Transverse colon (tissue), 4 donors: ENCODE results near the gene P3H2. TPM values are rescaled to one million over a fixed set of nuclear protein-coding genes. Genes with fewer than 3 reads are reported as not detected.

Source experiments
- DNase-seq: peaks from one replicate; pipeline ENCODE4 v3.0.0-alpha.2; 2019
- H3K27ac ChIP-seq, 4 donors: fragments of 200-600 bp; sonication (generic); 2 replicates each; pipeline ENCODE4 v1.5.1; 2016 to 2018; ENCODE audit warnings: inconsistent platforms in 4 of 4
- H3K27me3 ChIP-seq: fragments of 200-600 bp; sonication (generic); 2 replicates; pipeline ENCODE4 v1.5.1; 2017; ENCODE audit warnings: inconsistent platforms
- H3K36me3 ChIP-seq, 4 donors: fragments of 200-600 bp; sonication (generic); 2 replicates each; pipeline ENCODE4 v1.5.1; 2017 to 2019; ENCODE audit warnings: inconsistent platforms in 4 of 4
- H3K4me1 ChIP-seq, 4 donors: fragments of 200-600 bp; sonication (generic); 2 replicates each; pipeline ENCODE4 v1.5.1; 2017 to 2020; ENCODE audit warnings: inconsistent platforms in 4 of 4
- H3K4me3 ChIP-seq, 4 donors: fragments of 200-600 bp; sonication (generic); 1 replicate in 1 of 4; 2 replicates in 3 of 4; pipeline versions ENCODE4 v1.5.1 to v1.6.1; 2017 to 2019; ENCODE audit warnings: inconsistent platforms in 4 of 4
- H3K9me3 ChIP-seq, 2 donors: fragments of 200-600 bp; sonication (generic); 2 replicates each; pipeline ENCODE4 v1.5.1; 2017 to 2019; ENCODE audit warnings: inconsistent platforms in 2 of 2
- EP300 ChIP-seq: sonication (generic); formaldehyde crosslinking; IDR thresholded peaks from one replicate; pipeline ENCODE4 v1.6.1; 2017; ENCODE audit warnings: antibody characterized with exemption, low read depth
- POLR2A ChIP-seq: fragments of 450-650 bp; IDR thresholded peaks from one replicate; pipeline ENCODE4 v1.6.1; 2016; ENCODE audit warnings: antibody characterized with exemption, mild to moderate bottlenecking, moderate library complexity
- POLR2AphosphoS5 ChIP-seq, 3 donors: sonication (generic); formaldehyde crosslinking; IDR thresholded peaks; one replicate each; pipeline ENCODE4 v1.6.1; 2016; ENCODE audit warnings: antibody characterized with exemption in 3 of 3
- whole genome bisulfite sequencing, 2 donors: methylation state at CpG; one replicate each; pipeline ENCODE4 v1.1.5; 2018; ENCODE audit warnings: low coverage in 1 of 2; 5-methylcytosine and 5-hydroxymethylcytosine counted together
- in situ Hi-C, 4 donors: fragments of 200-750 bp; cut with MboI; loops; one replicate each; pipeline versions ENCODE4 v1.15.0 to v1.15.1; 2017; ENCODE audit warnings: low sequenced_read_pairs in 3 of 4, low pct_ligation_motif_present in 1 of 4, low pct_unique_long_range_greater_than_20kb in 1 of 4
- intact Hi-C: fragments of 100-400 bp; cut with DNase I; formaldehyde crosslinking; loops from one replicate; pipeline ENCODE4 v1.15.1; 2023; ENCODE audit warnings: low total_unique reads
- total RNA-seq, 4 donors: library from RNA; depleted of rRNA; stranded (reverse); fragments of >200 nt; gene quantifications; one replicate each; pipeline ENCODE4 v1.1.0, GENCODE V29; 2016
- TF ChIP-seq, protein P1 (sequence below), 5 experiments: fragments of 200-600 bp in 3 of 5; fragments of 450-650 bp in 2 of 5; sonication (generic) in 3 of 5; IDR thresholded peaks; 1 replicate in 2 of 5; 2 replicates in 3 of 5; pipeline ENCODE4 v1.5.1; 2016 to 2017; ENCODE audit warnings: antibody characterized with exemption in 5 of 5, inconsistent platforms in 3 of 5, mild to moderate bottlenecking in 2 of 5, moderate library complexity in 1 of 5

The P3H2 gene
- total RNA-seq, 4 donors from 2014 or later: 26.6 to 153 (median 54.3) TPM

DNA sequence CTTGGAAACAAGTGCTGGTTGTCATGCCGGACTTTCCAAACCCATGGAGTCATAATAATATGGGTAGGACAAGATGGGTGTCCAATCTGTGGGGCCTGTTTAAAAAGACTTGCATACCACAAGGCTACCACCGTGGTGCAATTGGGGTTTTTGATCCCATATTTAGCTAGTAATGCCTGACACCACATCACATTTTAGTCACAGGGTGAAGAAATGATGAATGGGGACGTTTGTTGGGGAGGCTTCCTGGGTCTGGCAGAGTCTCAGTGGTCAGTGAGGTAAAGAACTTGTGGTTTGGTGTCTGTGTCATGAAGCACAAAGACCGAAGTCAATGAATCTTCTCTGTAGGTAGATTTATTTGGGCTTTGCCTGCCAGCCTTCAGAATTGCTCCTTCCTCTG lies 31.0 kb downstream of the P3H2 start:
- intact Hi-C loops (no loop called here), in situ Hi-C loops (no loop called here)
- TF ChIP-seq, protein P1, sequence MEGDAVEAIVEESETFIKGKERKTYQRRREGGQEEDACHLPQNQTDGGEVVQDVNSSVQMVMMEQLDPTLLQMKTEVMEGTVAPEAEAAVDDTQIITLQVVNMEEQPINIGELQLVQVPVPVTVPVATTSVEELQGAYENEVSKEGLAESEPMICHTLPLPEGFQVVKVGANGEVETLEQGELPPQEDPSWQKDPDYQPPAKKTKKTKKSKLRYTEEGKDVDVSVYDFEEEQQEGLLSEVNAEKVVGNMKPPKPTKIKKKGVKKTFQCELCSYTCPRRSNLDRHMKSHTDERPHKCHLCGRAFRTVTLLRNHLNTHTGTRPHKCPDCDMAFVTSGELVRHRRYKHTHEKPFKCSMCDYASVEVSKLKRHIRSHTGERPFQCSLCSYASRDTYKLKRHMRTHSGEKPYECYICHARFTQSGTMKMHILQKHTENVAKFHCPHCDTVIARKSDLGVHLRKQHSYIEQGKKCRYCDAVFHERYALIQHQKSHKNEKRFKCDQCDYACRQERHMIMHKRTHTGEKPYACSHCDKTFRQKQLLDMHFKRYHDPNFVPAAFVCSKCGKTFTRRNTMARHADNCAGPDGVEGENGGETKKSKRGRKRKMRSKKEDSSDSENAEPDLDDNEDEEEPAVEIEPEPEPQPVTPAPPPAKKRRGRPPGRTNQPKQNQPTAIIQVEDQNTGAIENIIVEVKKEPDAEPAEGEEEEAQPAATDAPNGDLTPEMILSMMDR (IDR thresholded peaks at IDR 0.05): no peak
- TF ChIP-seq POLR2A (no peak), EP300 (no peak), POLR2AphosphoS5 (IDR thresholded peaks at IDR 0.05) (no peak)
- Histone ChIP-seq H3K27ac (no peak overlapping the region), H3K36me3 (no peaks in the 10 kb centered on the region), H3K27me3 (no peaks in the 10 kb centered on the region), H3K4me1 (peaks cover 0 to 21% (median 0%) of the 10 kb centered on the region in 4 donors), H3K4me3 (no peak overlapping the region), H3K9me3 (no peaks in the 10 kb centered on the region)
- 68 to 100% methylated on average over 1 to 4 of the region's 4 CpGs for WGBS, 2 donors
- DNase-seq: no peak

DNA sequence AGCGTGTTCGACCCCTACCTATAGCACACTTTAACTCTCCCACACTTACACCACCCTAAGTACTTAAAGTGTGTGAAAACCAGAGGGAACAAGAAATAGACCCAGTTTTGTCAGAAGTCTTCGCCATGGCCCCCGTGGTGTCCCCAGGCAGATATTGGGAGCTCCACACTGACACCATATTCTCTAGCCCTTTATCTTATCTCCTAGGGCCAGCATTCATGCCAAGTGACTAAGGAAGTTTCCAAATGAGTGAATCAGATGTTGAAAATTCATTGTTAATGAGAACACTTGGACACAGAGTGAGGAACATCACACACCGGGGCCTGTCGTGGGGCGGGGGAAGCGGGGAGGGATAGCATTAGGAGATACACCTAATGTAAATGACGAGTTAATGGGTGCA lies 31.8 kb downstream of the P3H2 start:
- in situ Hi-C loops: no loop called here

DNA sequence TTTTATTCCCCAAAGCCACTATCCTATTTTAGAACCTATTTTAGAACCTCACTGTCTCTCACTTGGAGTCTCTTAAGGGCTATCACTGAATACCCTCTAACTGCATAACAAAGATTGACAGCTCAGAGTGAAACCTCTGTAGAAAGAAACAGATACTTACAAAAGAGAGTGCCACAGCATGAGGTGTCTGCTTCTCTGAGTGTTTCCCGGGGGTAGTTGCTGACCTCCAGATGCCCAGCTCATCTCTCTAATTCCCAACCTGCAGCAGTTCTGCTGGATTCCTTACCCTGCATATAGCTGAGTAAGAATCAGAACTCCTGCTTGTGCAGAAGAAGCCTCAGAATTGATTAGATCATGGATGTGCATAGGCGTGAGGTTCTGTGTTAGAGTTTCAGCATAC lies 34.5 kb downstream of the P3H2 start:
- no peaks in the 10 kb centered on the region for H3K27me3 ChIP-seq
- intact Hi-C loops: no loop called here
- TF ChIP-seq, protein P1 (IDR thresholded peaks at IDR 0.05): no peak
- no peak for TF ChIP-seq POLR2AphosphoS5 (IDR thresholded peaks at IDR 0.05)
- TF ChIP-seq EP300: no peak
- no peak for TF ChIP-seq POLR2A
- H3K9me3 ChIP-seq: no peaks in the 10 kb centered on the region
- in situ Hi-C loops: no loop called here
- no peaks in the 10 kb centered on the region for H3K4me1 ChIP-seq
- no peak overlapping the region for H3K27ac ChIP-seq
- H3K36me3 ChIP-seq: no peaks in the 10 kb centered on the region
- 63% methylated on average over 2 of the region's 2 CpGs; no CpG with 5 or more reads in 1 of the 2 donors for WGBS, 2 donors
- DNase-seq: no peak
- H3K4me3 ChIP-seq: no peak overlapping the region

More for the DNA sequence above, 31.8 kb downstream of the P3H2 start:
- Histone ChIP-seq H3K9me3 (no peaks in the 10 kb centered on the region), H3K27me3 (no peaks in the 10 kb centered on the region), H3K27ac (no peak overlapping the region), H3K36me3 (no peaks in the 10 kb centered on the region), H3K4me1 (peaks cover 0 to 13% (median 0%) of the 10 kb centered on the region in 4 donors), H3K4me3 (no peak overlapping the region)
- intact Hi-C loops: no loop called here
- 90% methylated on average over 8 to 9 of the region's 9 CpGs for WGBS, 2 donors
- TF ChIP-seq POLR2AphosphoS5 (IDR thresholded peaks at IDR 0.05): no peak
- no peak for DNase-seq

DNA sequence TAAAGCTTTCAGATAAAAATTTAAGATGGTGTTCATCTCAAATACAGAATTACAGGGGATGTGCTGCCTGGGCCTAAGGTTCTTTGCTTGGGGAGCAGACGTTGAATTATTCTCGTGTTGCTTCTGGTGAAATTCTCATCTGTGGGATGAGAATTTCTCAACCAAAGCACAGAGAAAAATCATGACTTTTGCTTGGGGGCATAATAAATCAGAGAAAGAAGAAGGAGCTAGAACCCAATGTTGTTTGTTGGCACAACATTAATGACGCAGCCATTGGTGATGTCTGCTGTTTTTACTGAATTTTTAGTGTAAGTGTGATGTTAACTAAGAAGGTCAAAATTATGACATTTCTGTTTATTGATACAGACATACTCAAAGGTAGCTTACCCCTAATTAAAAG lies 35.7 kb downstream of the P3H2 start:
- Histone ChIP-seq H3K4me3 (no peak overlapping the region), H3K27me3 (no peaks in the 10 kb centered on the region), H3K36me3 (no peaks in the 10 kb centered on the region), H3K27ac (no peak overlapping the region), H3K9me3 (no peaks in the 10 kb centered on the region), H3K4me1 (no peaks in the 10 kb centered on the region)
- TF ChIP-seq POLR2A (no peak), POLR2AphosphoS5 (IDR thresholded peaks at IDR 0.05) (no peak), EP300 (no peak)
- TF ChIP-seq, protein P1 (IDR thresholded peaks at IDR 0.05): no peak
- in situ Hi-C loops: no loop called here
- intact Hi-C loops: no loop called here
- DNase-seq: no peak
- WGBS, 2 donors: 55 to 73% methylated on average over 3 of the region's 3 CpGs

DNA sequence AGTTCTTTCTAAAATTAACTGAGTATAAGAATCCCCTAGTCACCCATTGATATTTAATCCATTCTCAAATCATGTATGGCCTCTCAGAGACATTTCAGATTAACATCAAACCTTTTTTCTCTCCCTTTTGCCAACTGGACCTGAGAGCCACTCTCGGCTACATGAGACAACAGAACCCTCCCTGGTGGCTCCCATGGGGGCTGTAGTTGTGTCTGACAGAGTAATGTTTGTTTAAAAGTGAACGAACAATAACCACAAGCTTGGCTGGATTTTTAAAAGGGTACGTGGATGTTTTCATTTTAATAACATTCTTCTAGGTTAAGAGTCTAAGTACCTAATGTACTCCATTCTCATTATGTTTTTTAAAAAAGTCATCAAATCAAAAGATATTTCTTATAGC lies 37.1 kb downstream of the P3H2 start:
- no peak overlapping the region for H3K4me3 ChIP-seq
- DNase-seq: no peak
- TF ChIP-seq POLR2AphosphoS5 (IDR thresholded peaks at IDR 0.05) (no peak), EP300 (no peak), POLR2A (no peak)
- TF ChIP-seq, protein P1 (IDR thresholded peaks at IDR 0.05): no peak
- H3K36me3 ChIP-seq: no peaks in the 10 kb centered on the region
- H3K4me1 ChIP-seq: no peaks in the 10 kb centered on the region
- no peaks in the 10 kb centered on the region for H3K9me3 ChIP-seq
- WGBS, 2 donors: 90 to 100% methylated on average over 1 to 3 of the region's 3 CpGs
- intact Hi-C loops (no loop called here), in situ Hi-C loops (no loop called here)
- H3K27ac ChIP-seq: no peak overlapping the region
- no peaks in the 10 kb centered on the region for H3K27me3 ChIP-seq
